HL-60/S4 treated with retinoic acid at 250 ng/mL for 4 days and 3 days (cell line): ENCODE results near the gene CFAP45.

Source experiments
- in situ Hi-C: fragments of 300-500 bp; cut with MboI; formaldehyde crosslinking; loops from 2 replicates; pipeline ENCODE4 v1.7.0; 2022; ENCODE audit warnings: low sequenced_read_pairs

Gene CFAP45

DNA sequence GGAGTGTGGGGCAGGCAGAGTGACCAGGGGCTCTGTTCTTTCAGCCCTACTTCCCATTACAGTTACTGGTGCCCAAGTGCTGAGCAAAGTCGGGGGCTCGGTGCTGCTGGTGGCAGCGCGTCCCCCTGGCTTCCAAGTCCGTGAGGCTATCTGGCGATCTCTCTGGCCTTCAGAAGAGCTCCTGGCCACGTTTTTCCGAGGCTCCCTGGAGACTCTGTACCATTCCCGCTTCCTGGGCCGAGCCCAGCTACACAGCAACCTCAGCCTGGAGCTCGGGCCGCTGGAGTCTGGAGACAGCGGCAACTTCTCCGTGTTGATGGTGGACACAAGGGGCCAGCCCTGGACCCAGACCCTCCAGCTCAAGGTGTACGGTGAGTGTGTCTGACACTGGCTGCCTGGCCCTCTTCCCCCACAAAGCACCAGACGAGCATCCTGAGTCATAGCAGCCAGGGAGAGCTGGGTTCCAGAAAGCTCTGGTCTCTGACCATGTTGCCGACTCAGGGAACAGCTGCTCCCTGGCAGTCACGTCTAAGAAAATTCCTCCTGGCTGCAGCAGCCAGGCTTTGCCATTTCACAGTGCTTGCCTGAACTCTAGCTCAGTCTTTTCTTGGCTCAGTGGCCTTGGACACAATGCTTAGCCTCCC is 70.0 kb downstream of the CFAP45 start:
- in situ Hi-C loops: no loop called here

DNA sequence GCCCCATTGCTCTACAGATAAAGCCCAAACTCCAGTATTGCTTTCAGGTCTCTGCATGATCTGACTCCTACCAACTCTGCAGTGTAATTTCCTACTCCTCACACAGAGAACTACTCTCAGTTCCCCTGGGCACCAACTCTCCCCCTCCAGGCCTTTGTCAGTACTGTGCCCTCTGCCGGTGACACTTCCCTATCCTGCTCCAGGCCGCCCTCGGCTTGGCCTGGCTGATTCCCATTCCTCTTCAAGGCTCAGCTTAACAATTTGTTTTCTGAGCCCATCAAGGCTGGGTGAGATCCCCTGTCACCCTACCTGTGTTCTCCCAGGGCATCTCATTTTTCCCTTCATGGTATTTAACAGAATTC is 70.7 kb downstream of the CFAP45 start:
- in situ Hi-C loops: no loop called here

DNA sequence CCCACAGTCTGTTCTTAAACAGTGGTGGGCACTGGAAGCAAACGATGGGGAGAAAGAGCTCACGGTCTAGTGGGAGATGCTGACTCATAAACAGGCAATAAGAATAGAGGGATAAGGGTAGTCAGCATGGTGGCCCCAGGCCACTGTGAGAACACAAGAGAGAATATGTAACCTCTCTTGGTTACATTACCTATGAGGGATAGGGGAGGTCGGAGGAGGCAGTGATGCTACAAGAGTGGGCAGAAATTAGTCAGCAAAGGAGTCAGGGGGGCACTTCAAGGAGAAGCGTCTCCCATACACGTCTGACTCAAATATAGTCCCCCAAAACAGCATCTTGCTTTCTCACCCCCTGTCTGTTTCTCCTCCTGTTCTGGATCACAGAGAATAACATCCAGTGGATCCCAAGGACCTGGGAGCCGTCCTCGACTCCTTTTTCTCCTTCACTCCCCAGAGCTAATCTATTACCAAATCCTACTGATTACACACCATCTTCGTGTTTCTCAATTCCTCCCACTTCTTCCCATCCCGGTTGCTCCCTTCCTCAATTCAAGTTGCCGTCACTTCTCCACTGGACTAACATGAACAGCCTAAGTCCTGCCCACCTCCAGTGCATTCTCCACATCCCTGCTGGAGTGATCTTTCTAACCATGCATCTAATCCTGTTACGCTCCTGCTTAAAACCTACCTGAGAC is 71.2 kb downstream of the CFAP45 start:
- in situ Hi-C loops: no loop called here

DNA sequence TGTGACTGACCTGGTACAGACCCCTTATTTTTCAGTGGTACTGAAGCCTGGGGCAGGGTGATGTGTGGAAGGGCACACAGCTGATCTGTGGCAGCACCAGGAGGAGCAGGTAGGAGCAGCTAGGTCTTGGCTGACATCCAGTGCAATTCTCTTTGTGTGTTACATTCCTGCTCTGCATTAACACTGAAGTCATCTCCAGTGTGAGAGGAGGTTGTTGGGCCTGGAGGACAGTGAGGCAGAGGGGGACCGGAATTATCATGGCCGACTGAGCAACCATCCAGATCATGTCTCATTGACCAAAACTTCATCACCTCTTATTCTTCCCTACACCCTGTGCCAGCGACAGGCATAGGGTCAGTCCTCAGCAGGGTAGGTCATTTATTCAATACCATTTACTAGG is 71.8 kb downstream of the CFAP45 start:
- in situ Hi-C loops: no loop called here

DNA sequence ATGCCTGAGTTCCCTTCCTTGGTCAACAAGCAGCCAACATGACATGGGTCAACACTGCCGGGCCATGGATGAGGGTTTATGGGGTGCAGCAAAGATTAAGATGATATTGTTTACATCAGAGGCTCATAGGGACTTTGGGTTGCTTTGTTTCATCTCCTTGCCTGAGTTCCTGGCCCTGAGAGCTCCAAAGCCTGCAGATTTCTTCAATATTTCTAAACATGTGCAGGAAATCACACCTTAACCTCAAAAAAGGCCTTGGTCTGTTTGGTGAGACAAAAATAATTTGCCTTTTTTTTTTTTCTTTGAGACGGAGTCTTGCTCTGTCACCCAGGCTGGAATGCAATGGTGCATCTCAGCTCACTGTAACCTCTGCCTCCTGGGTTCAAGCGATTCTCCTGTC is 72.4 kb downstream of the CFAP45 start:
- in situ Hi-C loops: no loop called here

DNA sequence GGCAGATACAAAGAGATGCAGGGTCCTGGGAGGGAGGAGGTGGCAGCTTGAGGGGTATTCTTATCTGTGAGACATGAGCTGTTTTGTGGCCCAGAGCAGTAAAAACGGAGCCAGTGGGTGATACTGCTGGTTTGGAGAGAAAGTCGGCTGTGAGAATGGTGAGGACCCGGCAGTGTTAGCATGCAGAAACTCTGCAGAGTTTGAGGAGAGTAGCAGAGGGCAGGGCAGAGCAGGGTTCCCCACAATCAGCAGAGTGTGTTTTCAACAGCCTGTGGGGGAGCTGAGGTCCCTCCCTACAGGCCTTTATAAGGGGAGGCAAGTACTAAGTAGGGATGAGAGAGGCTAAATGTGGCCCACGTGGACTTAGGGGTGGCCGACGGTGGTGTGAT is 72.9 kb downstream of the CFAP45 start:
- in situ Hi-C loops: no loop called here

DNA sequence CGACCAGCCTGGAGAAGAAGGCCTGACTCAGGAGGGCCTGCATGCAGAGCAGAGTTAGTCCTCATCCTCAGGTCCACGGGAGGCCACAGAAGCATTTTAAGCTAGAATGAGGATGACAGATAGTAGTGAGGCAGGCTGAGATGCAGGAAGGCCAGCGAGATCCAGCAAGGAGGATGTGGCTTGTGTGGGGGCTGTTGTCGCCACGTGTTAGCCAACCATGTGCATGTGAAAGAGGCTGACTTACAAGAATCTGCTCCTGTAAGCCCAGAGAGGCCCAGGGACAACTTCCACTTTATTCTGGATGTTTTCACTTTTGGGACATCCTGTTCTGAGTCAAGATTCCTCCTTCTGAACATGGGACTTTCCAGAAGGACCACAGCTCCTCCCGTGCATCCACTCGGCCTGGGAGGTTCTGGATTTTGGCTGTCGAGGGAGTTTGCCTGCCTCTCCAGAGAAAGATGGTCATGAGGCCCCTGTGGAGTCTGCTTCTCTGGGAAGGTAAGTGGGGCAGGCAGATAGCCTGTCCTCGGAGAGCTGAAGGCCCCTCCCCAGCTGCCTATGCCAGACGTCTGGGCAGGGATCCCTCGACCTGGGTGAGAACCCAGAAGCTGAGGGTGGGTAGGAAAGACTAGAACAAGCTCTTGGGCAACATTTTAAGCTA is 73.4 kb downstream of the CFAP45 start, which contains the start of gene SLAMF8:
Gene SLAMF8, plus strand, starts transcription at position 433 of the 661 bp plus-strand sequence. Its CDS starts 26 bp downstream, at position 459.
- in situ Hi-C loops: no loop called here

DNA sequence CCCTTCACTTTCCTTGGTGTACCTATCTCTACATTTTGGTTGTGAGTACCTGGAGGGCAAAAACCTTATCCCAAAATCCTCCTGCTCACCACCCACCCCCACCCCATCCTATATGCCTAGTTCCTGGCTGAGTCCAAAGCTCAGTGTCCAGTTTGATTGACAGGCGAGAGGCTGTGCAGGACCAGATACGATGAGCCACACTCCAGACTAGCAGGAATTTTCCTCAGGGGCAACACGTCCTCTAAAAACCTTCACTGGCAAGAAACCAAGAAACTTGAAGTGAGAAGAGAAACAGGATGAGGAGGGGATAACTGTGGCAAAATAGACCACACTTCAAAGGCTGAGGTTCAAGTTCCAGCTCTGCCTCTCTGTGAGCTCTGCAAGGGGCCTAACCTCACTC is 74.4 kb downstream of the CFAP45 start:
- in situ Hi-C loops: no loop called here

DNA sequence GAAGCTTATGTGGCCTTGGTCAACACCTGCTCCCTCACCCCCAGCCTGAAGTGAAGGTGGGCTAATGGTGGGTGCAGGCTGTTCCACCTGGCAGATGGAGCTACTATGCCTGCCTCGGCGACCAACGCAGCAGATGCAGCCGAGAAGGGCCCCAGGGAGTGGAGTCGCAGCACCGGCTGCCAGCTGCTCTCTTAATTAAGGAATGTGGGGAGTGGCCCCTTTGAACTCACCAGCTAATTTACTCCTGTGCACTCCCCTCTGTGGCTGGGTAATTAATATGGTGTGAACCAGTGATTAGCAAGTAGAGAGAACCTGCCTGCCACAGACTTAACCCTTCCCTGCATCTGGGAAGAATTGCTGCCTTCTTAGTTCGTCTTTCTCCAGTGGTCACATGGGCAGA is 76.6 kb downstream of the CFAP45 start:
- in situ Hi-C loops: no loop called here
